DND-41 (cell line): ENCODE data around the gene ATP2B1.

Experiments
- EZH2 ChIP-seq: IDR thresholded peaks from 3 replicates; pipeline ENCODE4 v1.6.1; 2012; ENCODE audit warnings: borderline replicate concordance, low read depth, mild to moderate bottlenecking, moderate library complexity, low read length, inconsistent platforms; ENCODE audit not compliant: severe bottlenecking
- TF ChIP-seq, protein P1 (sequence below): IDR thresholded peaks from 2 replicates; pipeline ENCODE4 v1.5.1; 2012; ENCODE audit warnings: borderline replicate concordance, low read length, moderate library complexity, mild to moderate bottlenecking; ENCODE audit not compliant: poor library complexity, severe bottlenecking; ENCODE audit errors: extremely low read depth

DNA sequence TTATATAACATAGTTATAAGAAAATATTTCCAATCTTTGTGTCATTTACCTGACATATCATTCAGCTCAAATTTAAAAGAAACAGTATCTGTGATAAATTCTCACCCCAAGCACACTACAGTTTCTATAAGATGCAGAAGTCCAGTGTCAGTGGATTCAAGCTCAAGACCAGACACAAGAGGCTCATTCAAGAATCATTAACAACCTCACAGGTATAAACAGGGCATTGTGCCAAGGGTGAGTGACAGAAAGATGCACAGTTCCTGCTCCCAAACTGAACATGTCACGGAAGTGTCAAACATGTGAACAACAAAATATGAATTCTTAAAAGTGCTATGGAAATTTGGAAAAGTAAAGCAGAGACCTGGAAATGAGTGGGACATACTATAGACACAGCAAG, 12.8 kb downstream of the ATP2B1 start:
- TF ChIP-seq EZH2: no peak
- TF ChIP-seq, protein P1, sequence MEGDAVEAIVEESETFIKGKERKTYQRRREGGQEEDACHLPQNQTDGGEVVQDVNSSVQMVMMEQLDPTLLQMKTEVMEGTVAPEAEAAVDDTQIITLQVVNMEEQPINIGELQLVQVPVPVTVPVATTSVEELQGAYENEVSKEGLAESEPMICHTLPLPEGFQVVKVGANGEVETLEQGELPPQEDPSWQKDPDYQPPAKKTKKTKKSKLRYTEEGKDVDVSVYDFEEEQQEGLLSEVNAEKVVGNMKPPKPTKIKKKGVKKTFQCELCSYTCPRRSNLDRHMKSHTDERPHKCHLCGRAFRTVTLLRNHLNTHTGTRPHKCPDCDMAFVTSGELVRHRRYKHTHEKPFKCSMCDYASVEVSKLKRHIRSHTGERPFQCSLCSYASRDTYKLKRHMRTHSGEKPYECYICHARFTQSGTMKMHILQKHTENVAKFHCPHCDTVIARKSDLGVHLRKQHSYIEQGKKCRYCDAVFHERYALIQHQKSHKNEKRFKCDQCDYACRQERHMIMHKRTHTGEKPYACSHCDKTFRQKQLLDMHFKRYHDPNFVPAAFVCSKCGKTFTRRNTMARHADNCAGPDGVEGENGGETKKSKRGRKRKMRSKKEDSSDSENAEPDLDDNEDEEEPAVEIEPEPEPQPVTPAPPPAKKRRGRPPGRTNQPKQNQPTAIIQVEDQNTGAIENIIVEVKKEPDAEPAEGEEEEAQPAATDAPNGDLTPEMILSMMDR: no peak
